ENCODE measurements around the gene KIAA1217.

Gene KIAA1217

GRCh38 chr10:24382979-24383663, 174.2 kb downstream of the KIAA1217 start:
- no peak overlapping the region for H3K4me3 ChIP-seq (ENCODE audit: low read depth, low read length)
- no peak for TF ChIP-seq CTCF (IDR thresholded peaks at IDR 0.05; ENCODE audit: low read depth, low read length)
- no peak for DNase-seq (ENCODE audit: low read depth, low spot score)
- in situ Hi-C loops (cut with HindIII; ENCODE audit: low sequenced_read_pairs) = no loop called here

- TF ChIP-seq CTCF (IDR thresholded peaks at IDR 0.05; ENCODE audit: low read depth, low read length) = peak; percentile 56
- H3K4me3 ChIP-seq (ENCODE audit: low read depth, low read length) = no peak overlapping the region
- DNase-seq (ENCODE audit: low read depth, low spot score) = peak; percentile 100
- in situ Hi-C loops (cut with HindIII; ENCODE audit: low sequenced_read_pairs) = no loop called here
Measured at GRCh38 chr10:24383681-24384106, 174.8 kb downstream of the KIAA1217 start.

- DNase-seq (ENCODE audit: low read depth, low spot score) = peak; percentile 17
- in situ Hi-C loops (cut with HindIII; ENCODE audit: low sequenced_read_pairs) = no loop called here
- H3K4me3 ChIP-seq (ENCODE audit: low read depth, low read length) = no peak overlapping the region
- no peak for TF ChIP-seq CTCF (IDR thresholded peaks at IDR 0.05; ENCODE audit: low read depth, low read length)
Measured at GRCh38 chr10:24384954-24385353, 176.0 kb downstream of the KIAA1217 start.

- peak; percentile 96 for DNase-seq (ENCODE audit: low read depth, low spot score)
- no peak overlapping the region for H3K4me3 ChIP-seq (ENCODE audit: low read depth, low read length)
- no peak for TF ChIP-seq CTCF (IDR thresholded peaks at IDR 0.05; ENCODE audit: low read depth, low read length)
- in situ Hi-C loops (cut with HindIII; ENCODE audit: low sequenced_read_pairs) = no loop called here
Measured at GRCh38 chr10:24385776-24386175, 176.8 kb downstream of the KIAA1217 start.

- in situ Hi-C loops (cut with HindIII; ENCODE audit: low sequenced_read_pairs) = no loop called here
- no peak overlapping the region for H3K4me3 ChIP-seq (ENCODE audit: low read depth, low read length)
- no peak for DNase-seq (ENCODE audit: low read depth, low spot score)
- no peak for TF ChIP-seq CTCF (IDR thresholded peaks at IDR 0.05; ENCODE audit: low read depth, low read length)
Measured at GRCh38 chr10:24390146-24390700, 181.3 kb downstream of the KIAA1217 start.

- no peak overlapping the region for H3K4me3 ChIP-seq (ENCODE audit: low read depth, low read length)
- in situ Hi-C loops (cut with HindIII; ENCODE audit: low sequenced_read_pairs) = no loop called here
- peak; percentile 43 for DNase-seq (ENCODE audit: low read depth, low spot score)
- TF ChIP-seq CTCF (IDR thresholded peaks at IDR 0.05; ENCODE audit: low read depth, low read length) = no peak
Measured at GRCh38 chr10:24390746-24391145, 181.8 kb downstream of the KIAA1217 start.

Measured in astrocyte of the spinal cord (primary cell).